Subcutaneous abdominal adipose tissue (tissue), 5 donors: ENCODE data around the gene LRRC28.

Experiments used
- H3K27ac ChIP-seq: one replicate; pipeline ENCODE4 v1.7.0; 2013; ENCODE audit warnings: low read depth, mild to moderate bottlenecking, inconsistent platforms, low read length, moderate library complexity
- H3K27me3 ChIP-seq, 5 donors: one replicate each; pipeline ENCODE4 v1.7.0; 2013; ENCODE audit warnings: low read length in 5 of 5, inconsistent platforms in 1 of 5; ENCODE audit not compliant: control insufficient read depth in 5 of 5, insufficient read depth in 4 of 5
- H3K36me3 ChIP-seq, 5 donors: one replicate each; pipeline ENCODE4 v1.7.0; 2013; ENCODE audit warnings: low read length in 5 of 5; ENCODE audit not compliant: control insufficient read depth in 5 of 5, insufficient read depth in 5 of 5
- H3K4me1 ChIP-seq, 5 donors: one replicate each; pipeline ENCODE4 v1.7.0; 2013; ENCODE audit warnings: low read length in 5 of 5, mild to moderate bottlenecking in 3 of 5, moderate library complexity in 1 of 5; ENCODE audit not compliant: control insufficient read depth in 5 of 5, insufficient read depth in 5 of 5
- H3K4me3 ChIP-seq, 5 donors: one replicate each; pipeline ENCODE4 v1.7.0; 2013; ENCODE audit warnings: low read length in 5 of 5, low read depth in 1 of 5
- H3K9ac ChIP-seq, 5 donors: one replicate each; pipeline ENCODE4 v1.7.0; 2013; ENCODE audit warnings: low read length in 5 of 5, mild to moderate bottlenecking in 4 of 5, moderate library complexity in 3 of 5
- H3K9me3 ChIP-seq, 5 donors: one replicate each; pipeline ENCODE4 v1.7.0; 2013; ENCODE audit warnings: low read length in 5 of 5; ENCODE audit not compliant: control insufficient read depth in 5 of 5
- donor health status: healthy.
- donor health status: healthy.
- donor health status: healthy.
- donor health status: healthy.
- donor health status: healthy.

Gene LRRC28

DNA sequence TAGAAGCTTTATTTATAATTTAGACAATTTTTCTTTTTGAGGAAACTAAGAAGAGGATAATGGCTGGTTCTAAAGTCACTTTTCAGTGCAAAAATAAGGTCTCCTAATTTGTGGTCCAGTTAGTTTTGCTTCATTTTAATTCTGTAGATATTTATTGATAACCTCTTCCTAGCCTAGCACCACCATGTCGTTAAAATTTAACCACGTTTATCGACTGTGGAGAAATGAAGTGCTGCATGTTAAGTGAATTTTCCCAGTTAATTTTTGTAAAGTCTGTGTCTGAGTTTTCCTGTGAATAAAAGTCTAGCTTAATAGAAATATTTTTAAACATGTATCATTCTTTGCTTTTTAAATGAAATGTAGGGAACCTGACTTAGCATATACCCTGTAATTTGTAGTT, 16.7 kb downstream of the LRRC28 start:
- H3K4me1 ChIP-seq, result no peaks in the 10 kb centered on the region
- H3K9me3 ChIP-seq, result no peaks in the 10 kb centered on the region
- H3K9ac ChIP-seq, result no peak overlapping the region
- H3K27me3 ChIP-seq, result no peaks in the 10 kb centered on the region
- H3K27ac ChIP-seq, result no peak overlapping the region
- no peaks in the 10 kb centered on the region for H3K36me3 ChIP-seq
- H3K4me3 ChIP-seq, result no peak overlapping the region

DNA sequence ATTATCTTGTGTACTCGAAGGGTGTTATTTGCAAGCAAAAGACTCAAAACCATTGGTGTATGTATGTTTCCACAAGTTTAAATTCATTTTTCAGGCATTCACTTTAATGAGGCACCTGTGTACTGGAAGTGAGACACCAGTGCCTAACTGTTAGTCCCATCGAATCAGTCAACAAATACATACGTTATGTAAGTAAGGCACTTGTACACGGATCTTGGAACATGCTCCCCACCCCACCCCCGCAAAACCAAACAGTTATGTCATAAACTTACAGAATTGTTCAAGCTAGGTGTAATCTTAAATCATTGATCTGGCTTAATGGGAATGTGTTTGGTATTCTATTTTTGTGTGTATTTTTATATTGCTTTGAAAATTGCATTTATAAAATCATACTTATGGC, 17.1 kb downstream of the LRRC28 start:
- no peak overlapping the region for H3K27ac ChIP-seq
- no peaks in the 10 kb centered on the region for H3K27me3 ChIP-seq
- no peaks in the 10 kb centered on the region for H3K36me3 ChIP-seq
- H3K4me1 ChIP-seq, result no peaks in the 10 kb centered on the region
- no peak overlapping the region for H3K4me3 ChIP-seq
- H3K9ac ChIP-seq, result no peak overlapping the region
- no peaks in the 10 kb centered on the region for H3K9me3 ChIP-seq

DNA sequence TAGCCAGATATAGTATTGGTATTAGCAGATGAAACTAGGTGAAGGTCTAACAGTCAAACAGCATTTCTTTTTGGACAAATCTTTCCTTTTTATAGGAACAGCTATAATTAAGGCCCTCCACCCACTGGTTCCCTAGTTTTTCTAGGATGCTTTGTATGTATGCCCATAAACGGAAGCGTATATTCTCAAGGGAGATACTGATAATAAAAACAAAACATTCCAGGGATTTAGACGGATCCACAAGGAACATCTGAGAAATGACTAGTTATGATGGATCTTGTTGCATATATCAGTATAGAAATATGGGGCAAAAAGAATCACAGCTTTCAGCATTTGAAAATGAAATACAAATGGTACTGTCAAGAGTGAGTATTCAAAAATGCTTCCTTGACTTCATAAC, 22.5 kb downstream of the LRRC28 start:
- Histone ChIP-seq H3K4me3 (no peak overlapping the region), H3K9me3 (no peaks in the 10 kb centered on the region), H3K4me1 (peaks cover 0 to 3% (median 0%) of the 10 kb centered on the region in 5 donors), H3K9ac (no peak overlapping the region), H3K27ac (no peak overlapping the region), H3K27me3 (no peaks in the 10 kb centered on the region), H3K36me3 (peaks cover 0 to 1% (median 0%) of the 10 kb centered on the region in 5 donors)

DNA sequence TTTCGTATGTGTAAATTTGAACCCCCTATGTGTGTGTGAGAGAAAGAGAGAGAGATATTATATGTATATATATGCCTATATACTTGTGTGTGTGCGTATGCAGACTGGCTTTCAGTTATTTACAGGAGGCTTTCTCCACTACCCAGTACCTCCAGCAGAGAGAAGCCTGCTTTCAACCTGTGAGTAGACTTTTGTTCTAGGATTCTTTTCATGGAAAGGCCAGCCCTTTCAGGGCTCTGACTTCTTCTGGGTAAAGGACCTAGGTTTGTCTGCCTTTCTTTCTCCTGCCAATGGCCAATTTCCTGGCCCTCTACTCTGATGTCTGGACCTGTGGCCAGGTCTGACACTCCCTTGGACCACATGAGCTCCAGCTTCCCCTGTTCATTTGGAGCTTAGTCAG, 23.8 kb downstream of the LRRC28 start:
- H3K4me3 ChIP-seq, result no peak overlapping the region
- peaks cover 0 to 8% (median 0%) of the 10 kb centered on the region in 5 donors for H3K36me3 ChIP-seq
- H3K27ac ChIP-seq, result no peak overlapping the region
- H3K27me3 ChIP-seq, result no peaks in the 10 kb centered on the region
- no peak overlapping the region for H3K9ac ChIP-seq
- no peaks in the 10 kb centered on the region for H3K9me3 ChIP-seq
- H3K4me1 ChIP-seq, result peaks cover 0 to 3% (median 0%) of the 10 kb centered on the region in 5 donors

DNA sequence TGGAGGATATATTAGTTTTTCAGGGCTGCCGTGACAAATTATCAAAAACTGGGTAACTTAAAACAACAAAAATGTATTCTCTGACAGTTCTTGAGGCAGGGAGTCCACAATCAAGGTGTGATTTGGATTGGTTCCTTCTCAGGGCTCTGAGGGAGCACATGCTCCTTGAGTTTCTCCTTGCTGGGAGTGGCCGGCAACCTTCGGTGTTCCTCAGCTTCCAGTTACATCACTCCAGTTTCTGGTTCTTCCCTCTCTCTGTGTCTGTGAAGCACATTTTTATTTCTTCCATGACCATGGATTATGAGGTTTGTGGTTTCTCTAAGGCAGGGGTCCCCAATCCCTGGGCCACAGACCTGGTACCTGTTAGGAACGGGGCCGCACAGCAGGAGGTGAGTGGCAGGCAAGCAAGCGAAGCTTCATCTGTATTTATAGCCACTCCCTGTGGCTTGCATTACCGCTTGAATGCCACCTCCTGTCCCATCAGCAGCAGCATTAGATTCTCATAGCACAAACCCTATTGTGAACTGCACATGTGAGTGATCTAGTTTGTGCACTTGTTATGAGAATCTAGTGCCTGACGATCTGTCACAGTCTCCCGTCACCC, 24.3 kb downstream of the LRRC28 start:
- Histone ChIP-seq H3K27ac (no peak overlapping the region), H3K36me3 (peaks cover 0 to 8% (median 0%) of the 10 kb centered on the region in 5 donors), H3K27me3 (no peaks in the 10 kb centered on the region), H3K4me1 (peaks cover 0 to 3% (median 0%) of the 10 kb centered on the region in 5 donors), H3K9me3 (no peaks in the 10 kb centered on the region), H3K9ac (no peak overlapping the region), H3K4me3 (no peak overlapping the region)

DNA sequence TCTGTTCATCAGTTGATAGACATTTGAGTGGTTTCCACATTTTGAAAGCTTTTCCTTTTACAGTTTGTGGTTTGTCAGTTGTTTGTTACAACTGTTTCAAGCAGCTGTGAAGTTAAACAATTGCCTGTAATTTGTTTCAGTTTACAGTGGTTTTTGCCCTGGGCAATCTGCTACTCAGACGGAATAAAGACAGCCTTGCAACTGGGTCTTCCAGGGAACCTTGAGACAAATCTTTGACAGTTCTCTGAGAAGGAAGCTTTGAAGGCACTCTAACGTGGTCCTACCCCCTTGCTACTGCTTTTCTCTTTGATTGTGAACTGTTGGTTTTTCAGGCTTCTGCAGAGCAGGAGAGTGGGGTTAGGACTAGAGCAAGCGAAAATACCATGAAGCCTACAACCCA, 28.0 kb downstream of the LRRC28 start:
- Histone ChIP-seq H3K4me3 (no peak overlapping the region), H3K4me1 (peaks cover 0 to 9% (median 0%) of the 10 kb centered on the region in 5 donors)

DNA sequence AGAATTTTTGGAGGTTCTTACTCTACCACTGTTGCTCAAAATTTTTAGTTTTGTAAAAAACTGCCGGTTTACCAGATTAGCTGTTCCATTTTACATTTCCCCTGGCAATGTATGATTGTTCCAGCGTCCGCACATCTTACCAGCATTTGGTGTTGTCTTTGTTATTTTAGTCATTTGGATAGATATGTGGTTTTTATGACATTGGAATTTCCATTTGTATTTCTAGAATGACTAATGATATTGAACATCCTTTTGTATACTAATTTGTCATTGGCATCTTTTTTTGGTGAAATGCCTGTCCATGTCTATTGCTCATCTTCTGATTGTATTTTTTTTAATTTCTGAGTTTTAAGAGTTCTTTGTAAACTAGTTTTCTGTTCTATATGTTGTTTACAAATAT, 28.5 kb downstream of the LRRC28 start:
- no peak overlapping the region for H3K27ac ChIP-seq
- H3K27me3 ChIP-seq, result no peaks in the 10 kb centered on the region
- peaks cover 0 to 8% (median 0%) of the 10 kb centered on the region in 5 donors for H3K36me3 ChIP-seq
- H3K4me1 ChIP-seq, result peaks cover 0 to 9% (median 0%) of the 10 kb centered on the region in 5 donors
- no peak overlapping the region for H3K9ac ChIP-seq
- H3K9me3 ChIP-seq, result no peaks in the 10 kb centered on the region
- H3K4me3 ChIP-seq, result no peak overlapping the region

More for the DNA sequence above, 28.0 kb downstream of the LRRC28 start:
- Histone ChIP-seq H3K36me3 (peaks cover 0 to 8% (median 0%) of the 10 kb centered on the region in 5 donors), H3K27me3 (no peaks in the 10 kb centered on the region), H3K27ac (no peak overlapping the region), H3K9me3 (no peaks in the 10 kb centered on the region), H3K9ac (no peak overlapping the region)

DNA sequence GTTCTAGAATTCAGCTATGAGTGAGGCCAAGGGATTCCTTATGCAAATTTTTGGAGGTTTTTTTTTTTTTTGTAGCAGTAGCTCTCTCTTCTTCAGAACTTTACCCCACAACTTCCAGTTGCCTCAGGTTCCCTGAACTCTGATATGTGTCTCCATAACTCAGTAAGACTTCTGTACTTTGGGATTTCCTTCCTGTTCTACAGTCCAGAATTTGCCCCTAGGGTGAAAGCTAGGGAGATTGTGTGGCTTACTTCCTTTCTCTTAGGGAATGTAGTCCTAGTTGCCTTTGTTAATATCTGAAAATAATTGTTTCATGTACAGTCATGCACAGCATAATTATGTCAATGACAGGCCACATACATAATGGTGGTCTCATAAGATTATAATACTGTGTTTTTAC, 30.8 kb downstream of the LRRC28 start:
- Histone ChIP-seq H3K27me3 (no peaks in the 10 kb centered on the region), H3K4me3 (no peak overlapping the region), H3K36me3 (peaks cover 0 to 8% (median 0%) of the 10 kb centered on the region in 5 donors), H3K4me1 (peaks cover 0 to 9% (median 0%) of the 10 kb centered on the region in 5 donors), H3K9ac (peak overlapping the region in 1 of 5 donors; percentile 16), H3K27ac (peak overlapping the region; percentile 35), H3K9me3 (no peaks in the 10 kb centered on the region)

DNA sequence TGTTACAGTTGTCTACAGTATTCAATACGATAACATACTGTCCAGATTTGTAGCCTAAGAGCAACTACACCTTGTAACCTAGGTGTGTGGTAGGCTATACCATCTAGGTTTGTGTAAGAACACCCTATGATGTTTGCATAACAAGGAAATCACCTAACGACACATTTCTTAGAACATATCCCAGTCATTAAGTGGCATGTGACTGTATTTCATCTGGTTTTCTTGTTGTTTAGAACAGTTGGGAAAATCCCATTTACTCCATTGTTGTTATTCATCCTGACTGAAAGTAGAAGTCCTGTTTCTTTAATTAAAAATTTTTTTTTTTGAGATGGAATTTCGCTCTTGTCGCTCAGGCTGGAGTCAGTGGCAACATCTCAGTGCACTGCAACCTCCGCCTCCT, 31.3 kb downstream of the LRRC28 start:
- Histone ChIP-seq H3K4me3 (no peak overlapping the region), H3K9ac (no peak overlapping the region), H3K27me3 (no peaks in the 10 kb centered on the region), H3K36me3 (peaks cover 0 to 8% (median 0%) of the 10 kb centered on the region in 5 donors), H3K9me3 (no peaks in the 10 kb centered on the region), H3K27ac (peak overlapping the region; percentile 35), H3K4me1 (peaks cover 0 to 9% (median 0%) of the 10 kb centered on the region in 5 donors)

DNA sequence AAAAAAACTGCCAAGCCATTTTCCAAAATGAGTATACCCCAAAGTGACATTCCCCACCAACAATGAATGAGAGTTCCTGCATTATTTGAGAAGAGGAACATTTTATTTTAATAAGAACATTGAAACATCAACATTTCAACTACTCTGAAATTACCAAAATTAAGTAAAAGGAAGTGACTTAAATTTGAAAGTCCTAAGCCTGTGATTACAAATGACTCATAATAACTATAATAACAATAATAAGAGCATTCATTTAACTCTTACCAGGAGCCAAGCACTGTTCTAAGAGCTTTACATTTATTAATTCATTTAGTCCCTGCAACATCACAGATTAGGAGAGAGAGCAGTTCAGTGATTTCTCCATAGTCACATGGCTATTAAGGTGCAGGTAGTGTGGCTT, 32.4 kb downstream of the LRRC28 start:
- Histone ChIP-seq H3K4me3 (no peak overlapping the region), H3K9me3 (no peaks in the 10 kb centered on the region), H3K9ac (no peak overlapping the region), H3K4me1 (peaks cover 0 to 9% (median 0%) of the 10 kb centered on the region in 5 donors), H3K36me3 (peaks cover 0 to 8% (median 0%) of the 10 kb centered on the region in 5 donors), H3K27ac (no peak overlapping the region), H3K27me3 (no peaks in the 10 kb centered on the region)
